Activated CD4-positive, alpha-beta T cell treated with anti-CD3 and anti-CD28 coated beads, Interleukin-2, amount 50 U/mL, for 24 hours (primary cell): ENCODE results near the gene SPDYE11.
"Not testable (repeated sequence)": the region's sequence is repeated elsewhere in the genome, so short reads cannot be mapped to it uniquely, and the experiment has no call there.

Experiments
- DNase-seq, 2 donors: peaks; one replicate each; pipeline ENCODE4 v3.0.0-alpha.2; 2020; ENCODE audit warnings: low read depth in 1 of 2, low spot score in 1 of 2

Gene SPDYE11, protein sequence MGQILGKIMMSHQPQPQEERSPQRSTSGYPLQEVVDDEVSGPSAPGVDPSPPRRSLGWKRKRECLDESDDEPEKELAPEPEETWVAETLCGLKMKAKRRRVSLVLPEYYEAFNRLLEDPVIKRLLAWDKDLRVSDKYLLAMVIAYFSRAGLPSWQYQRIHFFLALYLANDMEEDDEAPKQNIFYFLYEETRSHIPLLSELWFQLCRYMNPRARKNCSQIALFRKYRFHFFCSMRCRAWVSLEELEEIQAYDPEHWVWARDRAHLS

DNA sequence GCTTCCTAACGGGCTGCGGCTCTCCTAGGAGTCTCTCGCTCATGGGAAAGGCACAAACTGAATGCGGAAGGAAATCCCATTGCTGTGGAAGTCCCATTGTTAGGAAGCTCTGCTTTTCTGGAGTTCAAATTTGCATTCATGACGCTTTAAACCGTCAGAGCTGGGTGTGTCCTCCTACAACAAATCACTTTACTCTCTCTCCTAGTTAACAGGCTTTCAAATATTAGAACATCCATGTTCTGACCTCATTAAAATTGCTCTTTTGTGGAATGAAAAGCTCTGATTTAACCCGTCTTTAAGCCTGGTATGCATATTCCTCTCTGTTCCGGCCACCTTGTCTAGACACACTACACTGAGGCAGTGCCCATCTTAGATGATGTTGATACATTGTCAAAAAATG is at the start of gene SPDYE11:
Gene SPDYE11, minus strand, starts transcription at position 101 of the 400 bp plus-strand sequence. CDS start 1,800 bp downstream, outside the sequence.
- not testable (repeated sequence) for DNase-seq

GRCh38 chr7:73085938-73086337 is 28.2 kb upstream of the SPDYE11 start, which contains the start of gene SPDYE9:
TSS of gene SPDYE9 (minus strand) at chr7:73086038. CDS start at chr7:73084238, 1,800 bp downstream.
- DNase-seq, result not testable (repeated sequence)

DNA sequence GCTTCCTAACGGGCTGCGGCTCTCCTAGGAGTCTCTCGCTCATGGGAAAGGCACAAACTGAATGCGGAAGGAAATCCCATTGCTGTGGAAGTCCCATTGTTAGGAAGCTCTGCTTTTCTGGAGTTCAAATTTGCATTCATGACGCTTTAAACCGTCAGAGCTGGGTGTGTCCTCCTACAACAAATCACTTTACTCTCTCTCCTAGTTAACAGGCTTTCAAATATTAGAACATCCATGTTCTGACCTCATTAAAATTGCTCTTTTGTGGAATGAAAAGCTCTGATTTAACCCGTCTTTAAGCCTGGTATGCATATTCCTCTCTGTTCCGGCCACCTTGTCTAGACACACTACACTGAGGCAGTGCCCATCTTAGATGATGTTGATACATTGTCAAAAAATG is 28.0 kb downstream of the SPDYE11 start, which contains the start of gene SPDYE8:
Gene SPDYE8, minus strand, starts transcription at position 101 of the 400 bp plus-strand sequence. CDS start 1,800 bp downstream, outside the sequence.
- not testable (repeated sequence) for DNase-seq

GRCh38 chr7:73006491-73006890 is 51.2 kb downstream of the SPDYE11 start:
- DNase-seq, result not testable (repeated sequence)

DNA sequence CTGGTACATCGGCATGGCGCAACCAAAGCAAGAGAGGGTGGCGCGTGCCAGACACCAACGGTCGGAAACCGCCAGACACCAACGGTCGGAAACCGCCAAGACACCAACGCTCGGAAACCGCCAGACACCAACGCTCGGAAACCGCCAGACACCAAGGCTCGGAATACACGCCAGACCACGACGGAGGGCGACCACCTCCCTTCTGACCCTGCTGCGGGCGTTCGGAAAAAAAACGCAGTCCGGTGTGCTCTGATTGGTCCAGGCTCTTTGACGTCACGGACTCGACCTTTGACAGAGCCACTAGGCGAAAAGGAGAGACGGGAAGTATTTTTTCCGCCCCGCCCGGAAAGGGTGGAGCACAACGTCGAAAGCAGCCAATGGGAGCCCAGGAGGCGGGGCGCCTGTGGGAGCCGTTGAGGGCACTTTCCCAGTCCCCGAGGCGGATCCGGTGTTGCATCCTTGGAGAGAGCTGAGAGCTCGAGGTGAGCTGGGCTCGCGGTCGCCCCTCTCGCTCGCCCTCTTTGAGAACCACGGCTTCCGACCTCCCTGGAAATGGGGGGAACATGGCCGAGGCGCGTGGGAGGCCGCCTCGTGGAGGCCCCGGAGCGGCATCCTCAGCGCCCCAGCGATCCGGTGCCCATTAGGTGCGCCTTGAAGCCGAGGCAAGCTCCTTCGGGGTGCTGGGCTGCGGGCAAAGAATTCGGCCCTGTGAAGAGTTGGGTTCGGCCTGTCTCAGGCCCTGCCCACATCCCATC is 51.8 kb downstream of the SPDYE11 start:
- peak; percentile 84 to 87 for DNase-seq

- peak; percentile 56 to 58 for DNase-seq
These were observed 52.4 kb downstream of the SPDYE11 start for GRCh38 chr7:73005356-73005692.

- DNase-seq, result not testable (repeated sequence)
These were observed 59.7 kb downstream of the SPDYE11 start for GRCh38 chr7:72997887-72998468.
